ENCODE measurements around the gene SIRT7. TPM values are rescaled to one million over a fixed set of nuclear protein-coding genes. Genes with fewer than 3 reads are reported as not detected.

SIRT7 gene
- total and polyA plus RNA-seq, 2 donors (not counting 3 experiments of a cell fraction or from before 2014, with no cell fraction given), result 11.6 to 28.8 TPM

GRCh38 chr17:81927152-81927652 is 9.2 kb upstream of the SIRT7 start:
- ChIA-PET POLR2A (interaction anchor here (1.0 kb wide), 1 partner anchor 279 kb away, joined by 3 read pairs; no protein-coding TSS in a partner anchor), CTCF (interaction anchor here (1.1 to 3.0 kb wide), 12 partner anchors 9 to 309 kb away, joined by 3 to 24 read pairs (median 6); partner anchors contain the start of genes NOTUM, PCYT2 and PYCR1)
- dilution Hi-C loops (cut with MboI; ENCODE audit: extremely low pct_ligation_motif_present, low sequenced_read_pairs), result no loop called here
- TF ChIP-seq MAX (IDR thresholded peaks at IDR 0.05; ENCODE audit: insufficient read depth, insufficient read length), result no peak
- no peak for TF ChIP-seq MYC (IDR thresholded peaks at IDR 0.05; ENCODE audit: low read depth, low read length)
- no peak for TF ChIP-seq EZH2 (IDR thresholded peaks at IDR 0.05; ENCODE audit: borderline replicate concordance, low read depth, low read length, severe bottlenecking)
- TF ChIP-seq JUN (IDR thresholded peaks at IDR 0.05; ENCODE audit: borderline replicate concordance, insufficient read depth, insufficient read length, low read depth), result no peak
- TF ChIP-seq GATA2 (IDR thresholded peaks at IDR 0.05; ENCODE audit: insufficient read depth, insufficient read length, low read depth, low read length), result no peak
- no peak for TF ChIP-seq FOS (IDR thresholded peaks at IDR 0.05; ENCODE audit: borderline replicate concordance, insufficient read depth, low read length)
- no peak for TF ChIP-seq POLR2AphosphoS5 (IDR thresholded peaks at IDR 0.05; ENCODE audit: insufficient read depth, low read depth, low read length)
- no peak for TF ChIP-seq POLR2A (IDR thresholded peaks at IDR 0.05; ENCODE audit: low read depth, low read length)
- no peak for TF ChIP-seq CTCF (IDR thresholded peaks at IDR 0.05; ENCODE audit: extremely low read depth in 1 of 2, insufficient read depth in 1 of 2, low read depth in 1 of 2, low read length in 2 of 2)
- intact Hi-C loops (cut with micrococcal nuclease), result loop anchor here (1.0 to 5.0 kb wide), 5 partner anchors 10 to 96 kb away; partner anchors contain the start of genes CENPX, LRRC45, P4HB and PCYT2
- Histone ChIP-seq H2AFZ (ENCODE audit: low read depth, low read length) (no peak overlapping the region), H4K20me1 (replicated peaks; ENCODE audit: control insufficient read depth, extremely low read depth, insufficient read depth, low read length) (no peaks in the 10 kb centered on the region), H3K36me3 (ENCODE audit: control insufficient read depth in 2 of 2, extremely low read depth in 1 of 2, insufficient read depth in 2 of 2, low read length in 2 of 2) (peaks cover 0 to 4% of the 10 kb centered on the region in 2 experiments), H3K4me1 (ENCODE audit: control insufficient read depth, extremely low read depth, insufficient read depth, low read length) (peaks cover 17% of the 10 kb centered on the region), H3K79me2 (ENCODE audit: control insufficient read depth, insufficient read depth, low read length) (peaks cover 48% of the 10 kb centered on the region), H3K9ac (replicated peaks; ENCODE audit: extremely low read depth, insufficient read depth, low read length) (peak overlapping the region; percentile 94), H3K27me3 (ENCODE audit: control insufficient read depth in 2 of 2, insufficient read depth in 2 of 2, low read length in 2 of 2) (no peaks in the 10 kb centered on the region), H3K4me2 (ENCODE audit: insufficient read depth, low read length) (peak overlapping the region; percentile 79), H3K9me3 (replicated peaks; ENCODE audit: control insufficient read depth, insufficient read depth, low read length) (no peaks in the 10 kb centered on the region), H3K27ac (ENCODE audit: insufficient read depth, low read depth, low read length) (peak overlapping the region; percentile 77), H3K9me1 (replicated peaks; ENCODE audit: control insufficient read depth, extremely low read depth, insufficient read depth, low read length) (no peaks in the 10 kb centered on the region), H3K4me3 (replicated peaks in 1 of 3; ENCODE audit: insufficient read depth in 1 of 3, low read depth in 1 of 3, low read length in 3 of 3) (peak overlapping the region; percentile 17 to 64 (median 49))
- no peak for DNase-seq (ENCODE audit: low read depth, low spot score)
- FAIRE-seq, result no peak
- no TSS peak for BruUV-seq (replicated peaks)
